ENCODE measurements around the gene EP400.

Gene EP400

DNA sequence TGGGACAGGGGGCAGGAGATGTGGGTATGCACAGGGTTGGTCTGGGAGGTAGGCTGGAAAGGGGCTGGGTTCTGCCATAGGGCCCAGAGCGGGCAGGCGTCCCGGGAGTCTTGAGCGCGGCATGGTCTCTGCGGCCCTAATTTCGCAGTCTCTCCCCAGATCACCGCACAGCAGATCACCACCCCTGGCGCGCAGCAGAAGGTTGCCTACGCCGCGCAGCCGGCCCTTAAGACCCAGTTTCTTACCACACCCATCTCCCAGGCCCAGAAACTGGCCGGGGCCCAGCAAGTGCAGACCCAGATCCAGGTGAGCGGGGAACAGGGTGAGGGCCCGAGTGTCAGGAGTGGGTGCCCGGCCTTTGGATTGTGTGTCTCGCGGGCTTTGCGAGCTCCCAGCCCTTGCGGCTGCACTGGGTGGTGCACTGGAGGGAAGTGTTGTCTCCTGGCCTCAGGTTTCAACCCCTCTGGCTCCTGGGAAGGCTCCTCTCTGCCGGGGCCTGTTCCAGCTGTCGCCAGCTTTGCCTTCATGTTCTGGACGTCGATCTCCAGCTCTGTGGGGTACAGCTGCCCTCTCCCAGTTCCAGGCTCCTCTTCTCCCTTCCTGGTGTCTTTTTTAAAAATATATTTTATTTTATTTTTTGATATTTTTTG lies 119.7 kb downstream of the EP400 start:
- TF ChIP-seq, protein P1, sequence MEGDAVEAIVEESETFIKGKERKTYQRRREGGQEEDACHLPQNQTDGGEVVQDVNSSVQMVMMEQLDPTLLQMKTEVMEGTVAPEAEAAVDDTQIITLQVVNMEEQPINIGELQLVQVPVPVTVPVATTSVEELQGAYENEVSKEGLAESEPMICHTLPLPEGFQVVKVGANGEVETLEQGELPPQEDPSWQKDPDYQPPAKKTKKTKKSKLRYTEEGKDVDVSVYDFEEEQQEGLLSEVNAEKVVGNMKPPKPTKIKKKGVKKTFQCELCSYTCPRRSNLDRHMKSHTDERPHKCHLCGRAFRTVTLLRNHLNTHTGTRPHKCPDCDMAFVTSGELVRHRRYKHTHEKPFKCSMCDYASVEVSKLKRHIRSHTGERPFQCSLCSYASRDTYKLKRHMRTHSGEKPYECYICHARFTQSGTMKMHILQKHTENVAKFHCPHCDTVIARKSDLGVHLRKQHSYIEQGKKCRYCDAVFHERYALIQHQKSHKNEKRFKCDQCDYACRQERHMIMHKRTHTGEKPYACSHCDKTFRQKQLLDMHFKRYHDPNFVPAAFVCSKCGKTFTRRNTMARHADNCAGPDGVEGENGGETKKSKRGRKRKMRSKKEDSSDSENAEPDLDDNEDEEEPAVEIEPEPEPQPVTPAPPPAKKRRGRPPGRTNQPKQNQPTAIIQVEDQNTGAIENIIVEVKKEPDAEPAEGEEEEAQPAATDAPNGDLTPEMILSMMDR (IDR thresholded peaks at IDR 0.05; ENCODE audit: low read depth, low read length) = no peak
- DNase-seq = no peak
- Histone ChIP-seq H3K9me3 (ENCODE audit: severe bottlenecking) (no peaks in the 10 kb centered on the region), H3K27ac (no peak overlapping the region), H3K27me3 (ENCODE audit: insufficient read depth, low read depth, severe bottlenecking) (no peaks in the 10 kb centered on the region), H3K4me3 (ENCODE audit: low read depth, low read length) (no peak overlapping the region), H3K36me3 (peaks cover 44% of the 10 kb centered on the region)

DNA sequence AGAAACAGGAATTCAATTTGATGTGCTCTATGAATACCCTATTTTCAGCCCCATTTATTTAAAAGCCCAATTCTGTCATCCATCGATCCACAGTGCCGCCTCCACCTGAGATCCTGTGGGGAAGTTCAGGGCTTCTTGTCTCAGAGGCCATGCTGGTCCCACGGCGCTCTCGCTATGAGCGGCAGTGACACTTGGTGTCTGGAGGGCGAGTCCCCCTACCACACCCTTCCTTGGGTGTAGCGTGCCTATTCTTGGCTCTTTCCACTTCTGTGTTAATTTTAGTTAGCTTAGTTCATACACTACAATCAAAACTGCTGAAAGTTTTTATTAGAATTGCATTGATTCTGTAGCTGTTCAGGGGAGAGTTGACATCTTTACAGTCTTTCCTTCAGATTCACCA lies 120.6 kb downstream of the EP400 start:
- no peak for DNase-seq
- H3K27me3 ChIP-seq (ENCODE audit: insufficient read depth, low read depth, severe bottlenecking) = no peaks in the 10 kb centered on the region
- peaks cover 40% of the 10 kb centered on the region for H3K36me3 ChIP-seq
- no peak overlapping the region for H3K4me3 ChIP-seq (ENCODE audit: low read depth, low read length)
- H3K9me3 ChIP-seq (ENCODE audit: severe bottlenecking) = no peaks in the 10 kb centered on the region
- TF ChIP-seq, protein P1 (IDR thresholded peaks at IDR 0.05; ENCODE audit: low read depth, low read length) = no peak
- H3K27ac ChIP-seq = no peak overlapping the region

DNA sequence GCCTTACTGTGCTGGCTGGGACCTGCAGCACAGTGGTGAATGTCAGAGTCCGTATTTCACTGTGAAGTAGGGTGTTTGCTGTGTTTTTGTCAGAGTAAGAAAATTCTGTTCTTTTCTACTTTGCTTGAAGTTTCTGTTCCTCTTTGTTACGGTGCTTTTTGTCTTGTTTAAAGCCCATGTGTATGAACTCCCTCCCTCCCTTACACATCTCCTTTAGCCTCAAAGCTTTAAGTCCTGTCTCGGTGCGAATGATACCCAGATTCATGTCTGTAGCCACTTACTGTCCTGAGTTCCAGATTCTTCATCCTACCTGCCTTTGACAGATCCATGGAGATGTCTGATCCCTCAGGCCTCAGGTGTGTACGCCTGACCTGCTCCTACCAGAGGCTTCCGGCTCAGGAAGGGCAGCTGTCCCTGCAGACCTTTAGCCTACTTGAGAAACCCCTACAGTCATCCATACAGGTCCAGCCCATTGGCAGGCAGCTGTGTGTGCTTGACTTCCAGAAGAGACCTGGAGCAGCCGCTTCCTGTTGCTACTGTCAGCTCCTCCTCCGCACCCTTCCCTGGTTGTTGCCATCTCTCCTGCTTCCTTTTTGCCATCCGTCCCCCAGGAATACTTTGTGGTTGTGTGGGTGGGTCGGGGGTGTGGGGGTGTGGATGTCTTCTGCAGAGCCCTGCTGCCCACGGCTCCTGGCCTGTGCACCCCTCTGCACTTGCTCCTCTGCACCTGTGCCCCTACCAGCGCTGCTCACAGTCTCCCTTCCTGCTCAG lies 121.5 kb downstream of the EP400 start:
- peaks cover 40% of the 10 kb centered on the region for H3K36me3 ChIP-seq
- no peaks in the 10 kb centered on the region for H3K9me3 ChIP-seq (ENCODE audit: severe bottlenecking)
- TF ChIP-seq, protein P1 (IDR thresholded peaks at IDR 0.05; ENCODE audit: low read depth, low read length) = no peak
- no peak for DNase-seq
- no peaks in the 10 kb centered on the region for H3K27me3 ChIP-seq (ENCODE audit: insufficient read depth, low read depth, severe bottlenecking)
- H3K27ac ChIP-seq = no peak overlapping the region
- H3K4me3 ChIP-seq (ENCODE audit: low read depth, low read length) = no peak overlapping the region

DNA sequence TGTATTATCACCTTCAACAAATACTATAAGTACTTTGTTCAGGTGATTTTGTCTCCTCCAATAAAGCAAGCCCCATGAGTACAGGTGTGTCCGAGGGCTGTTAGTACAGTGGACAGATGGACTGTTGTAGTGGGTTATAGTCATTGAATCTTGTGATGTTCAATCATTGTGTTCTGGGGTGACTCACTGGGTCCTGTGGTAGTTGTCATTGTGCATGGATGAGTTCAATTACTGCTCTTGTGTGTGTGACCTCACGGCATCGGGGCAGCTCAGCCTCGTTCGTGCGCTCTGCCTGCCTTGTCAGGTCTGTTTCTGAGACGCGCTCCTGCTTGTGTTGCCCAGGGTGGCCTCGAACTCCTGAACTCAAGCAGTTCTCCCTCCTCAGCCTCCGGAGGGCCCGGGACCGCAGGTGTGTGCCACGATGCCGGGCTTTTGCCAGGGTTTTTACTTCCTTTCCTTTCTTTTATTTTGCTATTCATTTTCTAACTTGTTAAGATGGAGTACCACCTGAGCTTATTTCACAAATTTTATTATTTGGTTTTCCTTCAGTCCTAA lies 122.2 kb downstream of the EP400 start:
- Histone ChIP-seq H3K27ac (no peak overlapping the region), H3K9me3 (ENCODE audit: severe bottlenecking) (no peaks in the 10 kb centered on the region), H3K27me3 (ENCODE audit: insufficient read depth, low read depth, severe bottlenecking) (no peaks in the 10 kb centered on the region), H3K36me3 (peaks cover 42% of the 10 kb centered on the region), H3K4me3 (ENCODE audit: low read depth, low read length) (no peak overlapping the region)
- no peak for DNase-seq
- TF ChIP-seq, protein P1 (IDR thresholded peaks at IDR 0.05; ENCODE audit: low read depth, low read length) = no peak

DNA sequence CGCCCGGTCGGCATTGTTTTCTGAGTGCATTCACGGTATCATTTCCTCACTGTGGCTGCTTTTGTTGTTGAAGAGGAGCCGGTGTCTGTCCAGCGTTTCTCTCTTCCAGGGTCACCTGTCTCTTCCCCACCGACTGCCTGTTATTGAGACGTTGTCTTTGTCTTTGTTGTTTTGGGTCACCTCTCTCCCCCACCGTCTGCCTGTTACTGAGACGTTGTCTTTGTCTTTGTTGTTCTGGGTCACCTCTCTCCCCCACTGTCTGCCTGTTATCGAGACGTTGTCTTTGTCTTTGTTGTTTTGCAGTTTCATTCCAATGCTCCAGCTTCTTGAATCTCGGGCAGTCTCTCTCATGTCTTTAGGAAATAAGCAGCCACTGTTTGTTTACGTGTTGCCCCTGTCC lies 124.5 kb downstream of the EP400 start:
- no peak for DNase-seq
- Histone ChIP-seq H3K36me3 (peaks cover 42% of the 10 kb centered on the region), H3K9me3 (ENCODE audit: severe bottlenecking) (no peaks in the 10 kb centered on the region), H3K4me3 (ENCODE audit: low read depth, low read length) (no peak overlapping the region), H3K27ac (no peak overlapping the region), H3K27me3 (ENCODE audit: insufficient read depth, low read depth, severe bottlenecking) (no peaks in the 10 kb centered on the region)
- TF ChIP-seq, protein P1 (IDR thresholded peaks at IDR 0.05; ENCODE audit: low read depth, low read length) = no peak
